Measurements from ENCODE around the gene ALG3. TPM values are rescaled to one million over a fixed set of nuclear protein-coding genes. Genes with fewer than 3 reads are reported as not detected.

ALG3 gene
- total RNA-seq, 2 donors from 2014 or later: 37.3 to 42.5 TPM

DNA sequence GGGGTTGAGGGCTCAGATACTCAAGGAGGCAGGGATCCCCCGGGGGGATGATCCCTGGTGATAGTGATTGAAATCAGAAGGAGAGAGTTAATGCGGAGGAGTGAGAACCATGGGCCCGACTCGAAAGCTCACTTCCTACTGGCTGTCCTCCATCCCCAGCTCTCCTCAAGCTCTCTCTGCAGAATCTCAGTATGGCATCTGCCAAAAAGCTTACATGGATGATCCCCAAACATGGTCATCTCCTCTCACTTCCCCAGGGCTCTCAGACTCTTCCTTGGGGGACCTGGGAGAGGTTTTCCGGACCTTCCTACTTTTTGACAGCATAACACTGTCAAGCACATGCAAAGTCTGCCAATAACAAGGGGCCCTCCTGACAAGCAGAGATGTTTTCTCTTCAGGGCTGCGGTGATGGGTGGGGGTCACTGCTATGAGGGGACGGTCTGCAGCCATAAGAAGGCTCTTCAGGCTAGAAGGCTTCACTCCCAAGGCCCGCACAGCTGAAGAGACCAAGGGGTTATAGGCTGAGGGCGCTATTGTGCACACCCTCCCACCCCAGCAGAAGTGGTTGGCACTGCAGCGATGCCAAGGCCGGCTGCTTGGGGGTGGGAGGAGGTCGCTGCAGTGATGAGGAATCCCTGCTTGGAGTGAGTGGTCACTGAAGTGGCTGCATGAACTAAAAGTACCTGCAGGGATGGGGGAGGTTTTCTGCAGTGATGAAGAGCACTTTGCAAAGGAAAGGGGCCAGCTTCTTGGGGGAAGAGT is 20.2 kb downstream of the ALG3 start:
- WGBS, 2 experiments (ENCODE audit: insufficient coverage in 1 of 2, insufficient read length in 1 of 2): 50 to 67% methylated on average over 3 to 12 of the region's 12 CpGs
- Histone ChIP-seq H3K36me3 (ENCODE audit: control insufficient read depth, insufficient read depth, low read length) (no peaks in the 10 kb centered on the region), H3K27ac (ENCODE audit: low read depth, low read length) (no peak overlapping the region), H3K9me3 (ENCODE audit: control insufficient read depth, low read length) (no peaks in the 10 kb centered on the region), H3K4me1 (ENCODE audit: control insufficient read depth, insufficient read depth, low read length) (no peaks in the 10 kb centered on the region), H3K27me3 (ENCODE audit: control insufficient read depth, insufficient read depth, low read length, poor library complexity, severe bottlenecking) (peaks cover 91% of the 10 kb centered on the region), H3K4me3 (ENCODE audit: low read length) (no peak overlapping the region), H3K9ac (ENCODE audit: extremely low read depth, low read length, poor library complexity, severe bottlenecking) (no peak overlapping the region)
- Mint-ChIP-seq H3K9me3 (no peaks in the 10 kb centered on the region), H3K27ac (no peak overlapping the region), H3K4me1 (peaks cover 2% of the 10 kb centered on the region), H3K4me3 (peak overlapping the region; percentile 45), H3K27me3 (ENCODE audit: insufficient read depth) (peaks cover 81% of the 10 kb centered on the region), H3K36me3 (ENCODE audit: low read depth) (no peaks in the 10 kb centered on the region)
- peak; percentile 56 for DNase-seq
- TF ChIP-seq, protein P1, sequence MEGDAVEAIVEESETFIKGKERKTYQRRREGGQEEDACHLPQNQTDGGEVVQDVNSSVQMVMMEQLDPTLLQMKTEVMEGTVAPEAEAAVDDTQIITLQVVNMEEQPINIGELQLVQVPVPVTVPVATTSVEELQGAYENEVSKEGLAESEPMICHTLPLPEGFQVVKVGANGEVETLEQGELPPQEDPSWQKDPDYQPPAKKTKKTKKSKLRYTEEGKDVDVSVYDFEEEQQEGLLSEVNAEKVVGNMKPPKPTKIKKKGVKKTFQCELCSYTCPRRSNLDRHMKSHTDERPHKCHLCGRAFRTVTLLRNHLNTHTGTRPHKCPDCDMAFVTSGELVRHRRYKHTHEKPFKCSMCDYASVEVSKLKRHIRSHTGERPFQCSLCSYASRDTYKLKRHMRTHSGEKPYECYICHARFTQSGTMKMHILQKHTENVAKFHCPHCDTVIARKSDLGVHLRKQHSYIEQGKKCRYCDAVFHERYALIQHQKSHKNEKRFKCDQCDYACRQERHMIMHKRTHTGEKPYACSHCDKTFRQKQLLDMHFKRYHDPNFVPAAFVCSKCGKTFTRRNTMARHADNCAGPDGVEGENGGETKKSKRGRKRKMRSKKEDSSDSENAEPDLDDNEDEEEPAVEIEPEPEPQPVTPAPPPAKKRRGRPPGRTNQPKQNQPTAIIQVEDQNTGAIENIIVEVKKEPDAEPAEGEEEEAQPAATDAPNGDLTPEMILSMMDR (conservative IDR thresholded peaks at IDR 0.05): no peak

GRCh38 chr3:184227481-184227935 is 21.3 kb downstream of the ALG3 start:
- Mint-ChIP-seq H3K27ac (no peak overlapping the region), H3K4me1 (peaks cover 2% of the 10 kb centered on the region), H3K9me3 (no peaks in the 10 kb centered on the region), H3K4me3 (no peak overlapping the region), H3K36me3 (ENCODE audit: low read depth) (no peaks in the 10 kb centered on the region), H3K27me3 (ENCODE audit: insufficient read depth) (peaks cover 73% of the 10 kb centered on the region)
- no peaks in the 10 kb centered on the region for H3K36me3 ChIP-seq (ENCODE audit: control insufficient read depth, insufficient read depth, low read length)
- no peak overlapping the region for H3K27ac ChIP-seq (ENCODE audit: low read depth, low read length)
- 78 to 100% methylated on average over 1 to 2 of the region's 2 CpGs for WGBS, 2 experiments (ENCODE audit: insufficient coverage in 1 of 2, insufficient read length in 1 of 2)
- TF ChIP-seq, protein P1 (conservative IDR thresholded peaks at IDR 0.05): peak; percentile 97
- peaks cover 81% of the 10 kb centered on the region for H3K27me3 ChIP-seq (ENCODE audit: control insufficient read depth, insufficient read depth, low read length, poor library complexity, severe bottlenecking)
- no peaks in the 10 kb centered on the region for H3K9me3 ChIP-seq (ENCODE audit: control insufficient read depth, low read length)
- H3K4me1 ChIP-seq (ENCODE audit: control insufficient read depth, insufficient read depth, low read length): no peaks in the 10 kb centered on the region
- no peak overlapping the region for H3K9ac ChIP-seq (ENCODE audit: extremely low read depth, low read length, poor library complexity, severe bottlenecking)
- DNase-seq: peak; percentile 86
- no peak overlapping the region for H3K4me3 ChIP-seq (ENCODE audit: low read length)

- Histone ChIP-seq H3K27me3 (ENCODE audit: control insufficient read depth, insufficient read depth, low read length, poor library complexity, severe bottlenecking) (peaks cover 50% of the 10 kb centered on the region), H3K27ac (ENCODE audit: low read depth, low read length) (no peak overlapping the region), H3K9ac (ENCODE audit: extremely low read depth, low read length, poor library complexity, severe bottlenecking) (no peak overlapping the region), H3K36me3 (ENCODE audit: control insufficient read depth, insufficient read depth, low read length) (no peaks in the 10 kb centered on the region), H3K9me3 (ENCODE audit: control insufficient read depth, low read length) (no peaks in the 10 kb centered on the region), H3K4me1 (ENCODE audit: control insufficient read depth, insufficient read depth, low read length) (no peaks in the 10 kb centered on the region), H3K4me3 (ENCODE audit: low read length) (no peak overlapping the region)
- H3K4me1 Mint-ChIP-seq: no peaks in the 10 kb centered on the region
- 79 to 84% methylated on average over 3 of the region's 3 CpGs for WGBS, 2 experiments (ENCODE audit: insufficient coverage in 1 of 2, insufficient read length in 1 of 2)
- no peaks in the 10 kb centered on the region for H3K36me3 Mint-ChIP-seq (ENCODE audit: low read depth)
- no peak overlapping the region for H3K27ac Mint-ChIP-seq
- no peaks in the 10 kb centered on the region for H3K9me3 Mint-ChIP-seq
- no peak overlapping the region for H3K4me3 Mint-ChIP-seq
- no peak for DNase-seq
- TF ChIP-seq, protein P1 (conservative IDR thresholded peaks at IDR 0.05): no peak
- H3K27me3 Mint-ChIP-seq (ENCODE audit: insufficient read depth): peaks cover 43% of the 10 kb centered on the region
Measured at GRCh38 chr3:184223946-184224345, 24.8 kb downstream of the ALG3 start.
